GM12878 (cell line): Measurements from ENCODE around the gene TSPAN11. TPM values are rescaled to one million over a fixed set of nuclear protein-coding genes. Genes with fewer than 3 reads are reported as not detected.

Experiments
- ATAC-seq: fragments of 200-7000 bp; cut with Tn5 transposase; 3 replicates; pipeline ENCODE4 v1.9.1; 2020; ENCODE audit warnings: mild to moderate bottlenecking, moderate library complexity
- BruUV-seq: library from RNA; stranded (reverse); fragments of 400-500 nt; replicated peaks from 2 replicates; lab custom pipeline; 2021; lab: Mats Ljungman, UMichigan
- CTCF ChIA-PET: fragments of 300-600 bp; sonication (Branson Sonifier 250); formaldehyde crosslinking; extraction: SDS; loops from one replicate; lab custom pipeline; 2021; ENCODE audit warnings: inconsistent platforms; lab: Yijun Ruan, JAX
- POLR2A ChIA-PET: fragments of 350-600 bp; formaldehyde crosslinking; extraction: SDS; loops from one replicate; lab custom pipeline; 2021; ENCODE audit warnings: inconsistent platforms; lab: Charles Lee
- RAD21 ChIA-PET: fragments of 300-600 bp; sonication (Branson Sonifier 250); formaldehyde crosslinking; loops from one replicate; lab custom pipeline; 2023; ENCODE audit warnings: antibody characterized with exemption; ENCODE audit not compliant: unreplicated experiment; lab: Charles Lee
- SMC1A ChIA-PET: fragments of 300-600 bp; sonication (Branson Sonifier 250); formaldehyde crosslinking; loops from one replicate; lab custom pipeline; 2023; ENCODE audit not compliant: unreplicated experiment, uncharacterized antibody; lab: Charles Lee
- DNase-seq: peaks from one replicate; pipeline ENCODE4 v3.0.0-alpha.2; 2011; ENCODE audit warnings: low read depth, low spot score
- FAIRE-seq: peaks from 3 replicates; lab custom pipeline; 2011; peaks lifted over from hg19 to GRCh38; lab: Jason Lieb, UNC
- H2AFZ ChIP-seq: 2 replicates; pipeline ENCODE4 v1.6.0; 2011; ENCODE audit warnings: low read depth, low read length, control low read depth; ENCODE audit not compliant: control insufficient read depth
- H3K27ac ChIP-seq: 2 replicates; pipeline ENCODE4 v1.5.1; 2011; ENCODE audit warnings: control low read depth; ENCODE audit not compliant: control insufficient read depth, insufficient read depth
- H3K27me3 ChIP-seq, 2 experiments: replicated peaks in 1 of 2; 2 replicates each; pipeline versions ENCODE4 v1.6.0 to v1.6.1; 2011; ENCODE audit warnings: low read length in 1 of 2; ENCODE audit not compliant: control insufficient read depth in 2 of 2, insufficient read depth in 2 of 2
- H3K36me3 ChIP-seq, 2 experiments: 2 replicates each; pipeline ENCODE4 v1.5.1; 2011; ENCODE audit warnings: low read length in 1 of 2; ENCODE audit not compliant: control insufficient read depth in 2 of 2, insufficient read depth in 2 of 2
- H3K4me1 ChIP-seq: 2 replicates; pipeline ENCODE4 v1.6.1; 2011; ENCODE audit warnings: mild to moderate bottlenecking, low read length, moderate library complexity, mixed read lengths; ENCODE audit not compliant: control insufficient read depth, insufficient read depth
- H3K4me2 ChIP-seq: 2 replicates; pipeline ENCODE4 v1.6.0; 2011; ENCODE audit warnings: control low read depth; ENCODE audit not compliant: control insufficient read depth, insufficient read depth
- H3K4me3 ChIP-seq: fragments of 200-600 bp; sonication (generic); 2 replicates; pipeline ENCODE4 v1.5.1; 2016
- H3K79me2 ChIP-seq: 2 replicates; pipeline ENCODE4 v1.6.0; 2011; ENCODE audit warnings: low read length; ENCODE audit not compliant: control insufficient read depth, insufficient read depth
- H3K9ac ChIP-seq: 2 replicates; pipeline ENCODE4 v1.8.0; 2011; ENCODE audit warnings: low read length, control low read depth, mixed read lengths; ENCODE audit not compliant: control insufficient read depth, insufficient read depth
- H3K9me3 ChIP-seq: replicated peaks from 3 replicates; pipeline ENCODE4 v1.5.1; 2011; ENCODE audit warnings: mild to moderate bottlenecking, low read length; ENCODE audit not compliant: control insufficient read depth, insufficient read depth
- H4K20me1 ChIP-seq: 2 replicates; pipeline ENCODE4 v1.6.0; 2011; ENCODE audit not compliant: control insufficient read depth, insufficient read depth
- BCL3 ChIP-seq: IDR thresholded peaks from 2 replicates; pipeline ENCODE4 v1.6.1; 2011; ENCODE audit warnings: borderline replicate concordance, low read depth, mild to moderate bottlenecking, moderate library complexity, low read length; ENCODE audit not compliant: insufficient read depth, poor library complexity, severe bottlenecking
- EP300 ChIP-seq, 2 experiments: fragments of 150-350 bp in 1 of 2; IDR thresholded peaks; 2 replicates each; pipeline ENCODE4 v1.6.1; 2011 to 2012; ENCODE audit warnings: low read depth in 2 of 2, low read length in 2 of 2, borderline replicate concordance in 1 of 2, improper control_type of control experiment in 1 of 2, inconsistent platforms in 1 of 2; ENCODE audit not compliant: control insufficient read depth in 1 of 2
- IKZF1 ChIP-seq: fragments of 450-650 bp; conservative IDR thresholded peaks from 2 replicates; pipeline ENCODE4 v1.6.1; 2017; ENCODE audit warnings: antibody characterized with exemption, mild to moderate bottlenecking
- MEF2A ChIP-seq: IDR thresholded peaks from 2 replicates; pipeline ENCODE4 v1.6.1; 2011; ENCODE audit warnings: low read depth, mild to moderate bottlenecking, low read length, moderate library complexity; ENCODE audit not compliant: insufficient read depth
- MYC ChIP-seq: IDR thresholded peaks from 2 replicates; pipeline ENCODE4 v1.6.1; 2011; ENCODE audit warnings: mild to moderate bottlenecking, low read length, moderate library complexity, inconsistent platforms; ENCODE audit not compliant: insufficient read depth, insufficient replicate concordance, insufficient read length, severe bottlenecking
- NR2C1 ChIP-seq: fragments of 450-650 bp; IDR thresholded peaks from 2 replicates; pipeline ENCODE4 v1.6.1; 2017; ENCODE audit warnings: antibody characterized with exemption, mild to moderate bottlenecking, moderate library complexity
- ZBTB40 ChIP-seq: fragments of 450-650 bp; IDR thresholded peaks from 2 replicates; pipeline ENCODE4 v1.6.1; 2016; ENCODE audit warnings: mild to moderate bottlenecking, moderate library complexity, borderline replicate concordance
- WGBS: methylation state at CpG from one replicate; pipeline ENCODE4 v1.1.6; 2016; ENCODE audit warnings: low lambda C conversion rate; ENCODE audit not compliant: insufficient replicate concordance, insufficient coverage; ENCODE audit errors: missing lambda C conversion rate; 5-methylcytosine and 5-hydroxymethylcytosine counted together
- in situ Hi-C: fragments of 300-500 bp; cut with MboI; formaldehyde crosslinking; loops from 9 replicates; pipeline ENCODE4 v1.14.3; 2018; ENCODE audit warnings: mixed read lengths
- intact Hi-C: fragments of 100-400 bp; cut with micrococcal nuclease; formaldehyde crosslinking; loops from one replicate; pipeline ENCODE4 v1.14.2; 2022; ENCODE audit not compliant: unreplicated experiment
- polyA plus RNA-seq, 11 experiments: library from polyadenylated mRNA; depleted of rRNA in 4 of 11; unstranded in 6 of 11; stranded (reverse) in 5 of 11; fragments of >200 nt; fragmentation: Nextera tagmentation in 4 of 11; fragmentation: Illumina TruSeq in 1 of 11; extraction: Ambion mirVana in 4 of 11; extraction: Trizol in 1 of 11; gene quantifications; 1 replicate in 1 of 11; 2 replicates in 10 of 11; pipeline versions ENCODE4 v1.2.1 to v1.2.3, GENCODE V29; 2011 to 2016; ENCODE audit warnings: inconsistent platforms in 2 of 11, missing spikeins in 2 of 11, low read depth in 1 of 11
- total RNA-seq, 4 experiments: library from RNA; depleted of rRNA in 3 of 4; stranded (reverse); fragments of >200 nt in 3 of 4; fragmentation: Illumina TruSeq in 1 of 4; extraction: Trizol in 1 of 4; gene quantifications; 2 replicates each; pipeline versions ENCODE4 v1.2.1 to v1.2.3, GENCODE V29; 2013 to 2021
- TF ChIP-seq, protein P1 (sequence below), 3 experiments: IDR thresholded peaks in 2 of 3; conservative IDR thresholded peaks in 1 of 3; 2 replicates each; pipeline ENCODE4 v1.5.1; 2011; ENCODE audit warnings: low read depth in 3 of 3, low read length in 3 of 3, mild to moderate bottlenecking in 3 of 3, control low read depth in 2 of 3, moderate library complexity in 2 of 3, inconsistent platforms in 1 of 3, mixed read lengths in 1 of 3; ENCODE audit not compliant: control insufficient read depth in 2 of 3, insufficient read depth in 1 of 3; ENCODE audit errors: extremely low read depth in 1 of 3

TSPAN11 gene
- total and polyA plus RNA-seq, 10 of the 15 experiments (the other 5 are each of a cell fraction or from before 2014, with no cell fraction given), result under 0.01 to 0.27 (median 0.04) TPM; not detected in 6

- RAD21 ChIA-PET, result interaction anchor here (1.0 to 1.8 kb wide), 4 partner anchors 10 to 164 kb away, joined by 3 to 5 read pairs (median 4); no protein-coding TSS in a partner anchor
- DNase-seq, result no peak
- Histone ChIP-seq H3K4me2 (no peak overlapping the region), H3K9me3 (no peaks in the 10 kb centered on the region), H3K79me2 (no peaks in the 10 kb centered on the region), H4K20me1 (no peaks in the 10 kb centered on the region), H3K4me1 (no peaks in the 10 kb centered on the region)
- intact Hi-C loops, result no loop called here
- no peak for TF ChIP-seq IKZF1
- TF ChIP-seq, protein P1, sequence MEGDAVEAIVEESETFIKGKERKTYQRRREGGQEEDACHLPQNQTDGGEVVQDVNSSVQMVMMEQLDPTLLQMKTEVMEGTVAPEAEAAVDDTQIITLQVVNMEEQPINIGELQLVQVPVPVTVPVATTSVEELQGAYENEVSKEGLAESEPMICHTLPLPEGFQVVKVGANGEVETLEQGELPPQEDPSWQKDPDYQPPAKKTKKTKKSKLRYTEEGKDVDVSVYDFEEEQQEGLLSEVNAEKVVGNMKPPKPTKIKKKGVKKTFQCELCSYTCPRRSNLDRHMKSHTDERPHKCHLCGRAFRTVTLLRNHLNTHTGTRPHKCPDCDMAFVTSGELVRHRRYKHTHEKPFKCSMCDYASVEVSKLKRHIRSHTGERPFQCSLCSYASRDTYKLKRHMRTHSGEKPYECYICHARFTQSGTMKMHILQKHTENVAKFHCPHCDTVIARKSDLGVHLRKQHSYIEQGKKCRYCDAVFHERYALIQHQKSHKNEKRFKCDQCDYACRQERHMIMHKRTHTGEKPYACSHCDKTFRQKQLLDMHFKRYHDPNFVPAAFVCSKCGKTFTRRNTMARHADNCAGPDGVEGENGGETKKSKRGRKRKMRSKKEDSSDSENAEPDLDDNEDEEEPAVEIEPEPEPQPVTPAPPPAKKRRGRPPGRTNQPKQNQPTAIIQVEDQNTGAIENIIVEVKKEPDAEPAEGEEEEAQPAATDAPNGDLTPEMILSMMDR (IDR thresholded peaks at IDR 0.05 in 2 of 3, conservative IDR thresholded peaks at IDR 0.05 in 1 of 3; ENCODE audit: control insufficient read depth in 2 of 3, extremely low read depth in 1 of 3, insufficient read depth in 1 of 3, low read depth in 3 of 3, low read length in 3 of 3), result no peak
- TF ChIP-seq BCL3, result no peak
- TF ChIP-seq MYC, result no peak
- TF ChIP-seq EP300 (IDR thresholded peaks at IDR 0.05; ENCODE audit: borderline replicate concordance in 1 of 2, control insufficient read depth in 1 of 2, low read depth in 2 of 2, low read length in 2 of 2), result no peak
- TF ChIP-seq MEF2A, result no peak
- TF ChIP-seq ZBTB40, result no peak
- no peak for TF ChIP-seq NR2C1
- TF ChIP-seq, all 136 proteins: peak for 0
- in situ Hi-C loops, result no loop called here
- ATAC-seq (no peak), FAIRE-seq (no peak)
- Histone ChIP-seq H3K36me3 (no peaks in the 10 kb centered on the region), H3K9ac (no peak overlapping the region), H3K27ac (no peak overlapping the region), H3K27me3 (no peaks in the 10 kb centered on the region), H3K4me3 (no peak overlapping the region), H2AFZ (no peak overlapping the region)
- POLR2A ChIA-PET, result no interaction called here
- no TSS peak for BruUV-seq
- SMC1A ChIA-PET, result interaction anchor here (0.8 to 1.8 kb wide), 4 partner anchors 11 to 164 kb away, joined by 3 to 10 read pairs (median 6); no protein-coding TSS in a partner anchor
- 73% methylated on average over 5 of the region's 5 CpGs for WGBS
- CTCF ChIA-PET, result interaction anchor here (0.5 to 3.3 kb wide), 10 partner anchors 11 to 241 kb away, joined by 3 to 31 read pairs (median 4); no protein-coding TSS in a partner anchor
These were observed 84.8 kb downstream of the TSPAN11 start for GRCh38 chr12:31011336-31011735.
